H1 (cell line): ENCODE data around the gene OMA1. TPM values are rescaled to one million over a fixed set of nuclear protein-coding genes. Genes with fewer than 3 reads are reported as not detected.

Experiments used
- CTCF ChIA-PET: fragments of 300-600 bp; sonication (Branson Sonifier 250); formaldehyde crosslinking; loops from one replicate; lab custom pipeline; 2021; ENCODE audit not compliant: partially characterized antibody; lab: Charles Lee
- POLR2A ChIA-PET: fragments of 300-600 bp; sonication (Branson Sonifier 250); formaldehyde crosslinking; loops from one replicate; lab custom pipeline; 2021; ENCODE audit warnings: inconsistent platforms; ENCODE audit not compliant: partially characterized antibody; lab: Charles Lee
- DNase-seq, 2 experiments: peaks; one replicate each; pipeline versions ENCODE4 v3.0.0 to v3.0.0-alpha.2; 2010 to 2022; ENCODE audit warnings: low spot score in 2 of 2, low read depth in 1 of 2, mixed read lengths in 1 of 2
- FAIRE-seq: peaks from 2 replicates; lab custom pipeline; 2011; peaks lifted over from hg19 to GRCh38; lab: Jason Lieb, UNC
- H2AFZ ChIP-seq: 2 replicates; pipeline ENCODE4 v1.8.1; 2012; ENCODE audit warnings: low read length, inconsistent platforms
- H2AK5ac ChIP-seq: 2 replicates; pipeline ENCODE4 v1.6.1; 2013; ENCODE audit warnings: low read depth, low read length
- H2BK120ac ChIP-seq: replicated peaks from 2 replicates; pipeline ENCODE3; 2013; ENCODE audit warnings: low read depth, low read length, inconsistent platforms
- H2BK12ac ChIP-seq: 2 replicates; pipeline ENCODE4 v1.6.1; 2013; ENCODE audit warnings: low read depth, low read length
- H2BK15ac ChIP-seq: 2 replicates; pipeline ENCODE4 v1.6.1; 2013; ENCODE audit warnings: low read length
- H2BK20ac ChIP-seq: 2 replicates; pipeline ENCODE4 v1.6.1; 2013; ENCODE audit warnings: low read length
- H2BK5ac ChIP-seq: 2 replicates; pipeline ENCODE4 v1.6.1; 2013; ENCODE audit warnings: low read depth, low read length
- H3K14ac ChIP-seq: 2 replicates; pipeline ENCODE4 v1.6.1; 2013; ENCODE audit warnings: inconsistent platforms; ENCODE audit not compliant: insufficient read length
- H3K18ac ChIP-seq: 2 replicates; pipeline ENCODE4 v1.6.1; 2013; ENCODE audit warnings: low read length; ENCODE audit errors: extremely low read depth
- H3K23ac ChIP-seq: 2 replicates; pipeline ENCODE4 v1.6.1; 2013; ENCODE audit warnings: inconsistent platforms; ENCODE audit not compliant: insufficient read length
- H3K23me2 ChIP-seq: 2 replicates; pipeline ENCODE4 v1.6.1; 2013; ENCODE audit warnings: low read depth, low read length
- H3K27ac ChIP-seq: 2 replicates; pipeline ENCODE4 v1.6.1; 2011; ENCODE audit warnings: low read depth, low read length, inconsistent platforms
- H3K27me3 ChIP-seq, 4 experiments: replicated peaks in 1 of 4; 1 replicate in 1 of 4; 2 replicates in 3 of 4; pipeline versions ENCODE4 v1.6.1 to v1.8.1; 2011 to 2013; ENCODE audit warnings: low read length in 3 of 4, mild to moderate bottlenecking in 3 of 4, inconsistent platforms in 2 of 4, mixed read lengths in 2 of 4, moderate library complexity in 1 of 4; ENCODE audit not compliant: control insufficient read depth in 3 of 4, insufficient read depth in 3 of 4; ENCODE audit errors: extremely low read depth in 1 of 4
- H3K36me3 ChIP-seq, 4 experiments: 2 replicates each; pipeline versions ENCODE4 v1.6.1 to v1.8.1; 2011 to 2013; ENCODE audit warnings: mild to moderate bottlenecking in 4 of 4, low read length in 3 of 4, moderate library complexity in 2 of 4, control low read depth in 1 of 4, inconsistent platforms in 1 of 4; ENCODE audit not compliant: insufficient read depth in 4 of 4, control insufficient read depth in 2 of 4
- H3K4ac ChIP-seq: replicated peaks from 2 replicates; pipeline ENCODE3; 2013; ENCODE audit warnings: low read length, low read depth, mixed read lengths, inconsistent platforms; ENCODE audit not compliant: insufficient read length
- H3K4me1 ChIP-seq, 4 experiments: replicated peaks in 1 of 4; 1 replicate in 1 of 4; 2 replicates in 3 of 4; pipeline versions ENCODE4 v1.6.1 to v1.8.1; 2011 to 2013; ENCODE audit warnings: low read length in 3 of 4, inconsistent platforms in 2 of 4, mixed read lengths in 1 of 4; ENCODE audit not compliant: insufficient read depth in 4 of 4, control insufficient read depth in 3 of 4
- H3K4me2 ChIP-seq, 2 experiments: 2 replicates each; pipeline versions ENCODE4 v1.6.1 to v1.8.1; 2011 to 2013; ENCODE audit warnings: low read depth in 2 of 2, low read length in 2 of 2, control low read depth in 1 of 2, inconsistent platforms in 1 of 2, mild to moderate bottlenecking in 1 of 2; ENCODE audit not compliant: insufficient read depth in 1 of 2
- H3K4me3 ChIP-seq, 4 experiments: fragments of 200-600, 300-600 bp in 1 of 4; sonication (generic), shearing (Covaris generic), sonication (Bioruptor Twin) in 1 of 4; 2 replicates each; pipeline versions ENCODE4 v1.5.1 to v1.8.1; 2011 to 2016; ENCODE audit warnings: low read length in 4 of 4, low read depth in 3 of 4, control low read depth in 2 of 4, inconsistent platforms in 2 of 4, mild to moderate bottlenecking in 2 of 4, mixed read lengths in 1 of 4, moderate library complexity in 1 of 4; ENCODE audit not compliant: insufficient read depth in 2 of 4; ENCODE audit errors: extremely low read depth in 1 of 4
- H3K56ac ChIP-seq: replicated peaks from 2 replicates; pipeline ENCODE3; 2013; ENCODE audit warnings: low read depth, mild to moderate bottlenecking, mixed read lengths, low read length, inconsistent platforms; ENCODE audit not compliant: insufficient read length
- H3K79me1 ChIP-seq: 2 replicates; pipeline ENCODE4 v1.6.1; 2013; ENCODE audit warnings: low read depth, low read length, control low read depth
- H3K79me2 ChIP-seq, 2 experiments: 2 replicates each; pipeline versions ENCODE4 v1.6.1 to v1.8.1; 2012 to 2013; ENCODE audit warnings: low read length in 2 of 2, mild to moderate bottlenecking in 2 of 2, inconsistent platforms in 1 of 2; ENCODE audit not compliant: insufficient read depth in 2 of 2, control insufficient read depth in 1 of 2
- H3K9ac ChIP-seq, 4 experiments: replicated peaks in 1 of 4; 1 replicate in 1 of 4; 2 replicates in 3 of 4; pipeline versions ENCODE4 v1.6.1 to v1.8.1; 2011 to 2013; ENCODE audit warnings: low read depth in 3 of 4, low read length in 3 of 4, control low read depth in 2 of 4, mild to moderate bottlenecking in 2 of 4, moderate library complexity in 2 of 4, inconsistent platforms in 1 of 4; ENCODE audit errors: extremely low read depth in 1 of 4
- H3K9me3 ChIP-seq, 2 experiments: 2 replicates each; pipeline versions ENCODE4 v1.6.1 to v1.8.1; 2012 to 2013; ENCODE audit warnings: mild to moderate bottlenecking in 2 of 2, moderate library complexity in 2 of 2, control low read depth in 1 of 2, inconsistent platforms in 1 of 2, low read depth in 1 of 2, low read length in 1 of 2, mixed read lengths in 1 of 2; ENCODE audit not compliant: insufficient read depth in 2 of 2
- H4K20me1 ChIP-seq, 2 experiments: replicated peaks in 1 of 2; 2 replicates each; pipeline versions ENCODE3 to v1.8.1; 2011 to 2013; ENCODE audit warnings: inconsistent platforms in 2 of 2, low read length in 2 of 2, mild to moderate bottlenecking in 1 of 2; ENCODE audit not compliant: insufficient read depth in 2 of 2, control insufficient read depth in 1 of 2
- H4K5ac ChIP-seq: 2 replicates; pipeline ENCODE4 v1.6.1; 2013; ENCODE audit warnings: low read length, low read depth, mixed read lengths, inconsistent platforms; ENCODE audit not compliant: insufficient read length
- H4K8ac ChIP-seq: 2 replicates; pipeline ENCODE4 v1.8.0; 2013; ENCODE audit warnings: mild to moderate bottlenecking, moderate library complexity, low read length, inconsistent platforms; ENCODE audit not compliant: insufficient read depth; ENCODE audit errors: extremely low read depth
- H4K91ac ChIP-seq: replicated peaks from 2 replicates; pipeline ENCODE3; 2013; ENCODE audit warnings: low read length, mixed read lengths, inconsistent platforms; ENCODE audit not compliant: insufficient read length
- NRF1 ChIP-seq: IDR thresholded peaks from 2 replicates; pipeline ENCODE4 v1.6.1; 2011; ENCODE audit warnings: mild to moderate bottlenecking, low read depth, low read length, improper control_type of control experiment
- POU5F1 ChIP-seq: IDR thresholded peaks from 2 replicates; pipeline ENCODE4 v1.6.1; 2011; ENCODE audit warnings: low read depth, mild to moderate bottlenecking, low read length, moderate library complexity
- RNF2 ChIP-seq: fragments of 200-900, 300-1000 bp; sonication (generic); IDR thresholded peaks from 2 replicates; pipeline ENCODE4 v1.7.1; 2016; ENCODE audit warnings: borderline replicate concordance, low read depth, mild to moderate bottlenecking, antibody characterized with exemption, low read length; ENCODE audit not compliant: poor library complexity, severe bottlenecking; ENCODE audit errors: missing control alignments
- RXRA ChIP-seq: IDR thresholded peaks from 2 replicates; pipeline ENCODE4 v1.6.1; 2011; ENCODE audit warnings: low read depth, mild to moderate bottlenecking, low read length, moderate library complexity; ENCODE audit not compliant: insufficient read depth
- TBP ChIP-seq: IDR thresholded peaks from 2 replicates; pipeline ENCODE4 v1.6.1; 2011; ENCODE audit warnings: low read depth, low read length, improper control_type of control experiment
- WGBS, 2 experiments: shearing (Covaris generic) in 1 of 2; methylation state at CpG; one replicate each; pipeline versions ENCODE4 v1.1.6 to v1.1.7; 2013 to 2015; ENCODE audit warnings: low lambda C conversion rate in 2 of 2, mixed read lengths in 2 of 2, inconsistent platforms in 1 of 2, low coverage in 1 of 2, missing lambda C conversion rate in 1 of 2; ENCODE audit not compliant: insufficient replicate concordance in 2 of 2, insufficient coverage in 1 of 2, insufficient read length in 1 of 2; ENCODE audit errors: extremely low coverage in 1 of 2, missing lambda C conversion rate in 1 of 2; 5-methylcytosine and 5-hydroxymethylcytosine counted together
- polyA plus RNA-seq, 7 experiments: library from polyadenylated mRNA; depleted of rRNA in 3 of 7; stranded (reverse) in 5 of 7; unstranded in 2 of 7; fragments of >200 nt in 5 of 7; fragments of 200-250 nt in 2 of 7; gene quantifications; 1 replicate in 5 of 7; 2 replicates in 1 of 7; 4 replicates in 1 of 7; pipeline versions ENCODE4 v1.2.1 to v1.2.3, GENCODE V29; 2011 to 2013; ENCODE audit warnings: missing spikeins in 2 of 7, mixed read lengths in 2 of 7
- total RNA-seq: library from RNA; stranded (reverse); fragmentation: NEBNext Ultra II Directional; extraction: Animal tissue kit (Norgen Biotek cat#: 25700); gene quantifications from 2 replicates; pipeline ENCODE4 v1.2.1, GENCODE V29; 2021

The OMA1 gene
- total and polyA plus RNA-seq, 2 of the 8 experiments (the other 6 are each of a cell fraction or from before 2014, with no cell fraction given) = 7.7 to 11.7 TPM

- Histone ChIP-seq H3K56ac (no peak overlapping the region), H2AFZ (no peak overlapping the region), H2AK5ac (no peak overlapping the region), H3K27ac (no peak overlapping the region), H3K79me1 (no peaks in the 10 kb centered on the region), H3K4me3 (no peak overlapping the region), H3K4me1 (no peaks in the 10 kb centered on the region), H3K4ac (no peak overlapping the region), H3K4me2 (no peak overlapping the region), H2BK15ac (no peak overlapping the region), H4K20me1 (no peaks in the 10 kb centered on the region), H2BK20ac (no peak overlapping the region), H3K79me2 (no peaks in the 10 kb centered on the region), H2BK120ac (no peak overlapping the region), H3K23me2 (no peaks in the 10 kb centered on the region), H4K8ac (no peak overlapping the region), H3K36me3 (no peaks in the 10 kb centered on the region), H4K91ac (no peak overlapping the region), H3K14ac (no peak overlapping the region), H3K9me3 (no peaks in the 10 kb centered on the region), H2BK12ac (no peak overlapping the region), H3K18ac (no peak overlapping the region), H3K9ac (no peak overlapping the region), H4K5ac (no peak overlapping the region), H3K27me3 (no peaks in the 10 kb centered on the region), H2BK5ac (no peak overlapping the region), H3K23ac (no peak overlapping the region)
- CTCF ChIA-PET = interaction anchor here (0.6 to 1.3 kb wide), 6 partner anchors 9 to 401 kb away, joined by 3 to 4 read pairs (median 3); no protein-coding TSS in a partner anchor
- WGBS, 2 experiments = 89% methylated on average over 9 of the region's 9 CpGs; no CpG with 5 or more reads in 1 of the 2 experiments
- DNase-seq = no peak
- POLR2A ChIA-PET = interaction anchor here (0.6 kb wide), 2 partner anchors 27 to 111 kb away, joined by 3 read pairs; no protein-coding TSS in a partner anchor
- no peak for FAIRE-seq
- TF ChIP-seq RXRA (no peak), RNF2 (no peak), POU5F1 (no peak), NRF1 (no peak), TBP (no peak)
These were observed 4.9 kb upstream of the OMA1 start for GRCh38 chr1:58551186-58552140.
